Mucosa of descending colon (tissue), 3 donors: ENCODE results near the gene WDFY3. TPM values are rescaled to one million over a fixed set of nuclear protein-coding genes. Genes with fewer than 3 reads are reported as not detected.

Source experiments
- ATAC-seq: fragments of 200-7000 bp; cut with Tn5 transposase; one replicate; pipeline ENCODE4 v1.9.1; 2020; ENCODE audit warnings: mild to moderate bottlenecking, moderate library complexity
- DNase-seq, 3 donors: peaks; one replicate each; pipeline ENCODE4 v3.0.0-alpha.2; 2020
- H3K36me3 ChIP-seq: fragments of 200-600 bp; one replicate; pipeline ENCODE4 v1.8.0; 2021; ENCODE audit warnings: low read depth, mild to moderate bottlenecking
- H3K4me1 ChIP-seq: fragments of 200-600 bp; one replicate; pipeline ENCODE4 v1.8.0; 2021; ENCODE audit warnings: low read depth, mild to moderate bottlenecking
- H3K4me3 ChIP-seq: fragments of 200-600 bp; one replicate; pipeline ENCODE4 v1.8.0; 2021; ENCODE audit warnings: mild to moderate bottlenecking
- H3K9me3 ChIP-seq: fragments of 200-600 bp; one replicate; pipeline ENCODE4 v1.8.0; 2021; ENCODE audit warnings: mild to moderate bottlenecking
- CTCF ChIP-seq: fragments of 200-600 bp; IDR thresholded peaks from one replicate; pipeline ENCODE4 v1.8.0; 2022; ENCODE audit warnings: antibody characterized with exemption, mild to moderate bottlenecking
- intact Hi-C, 2 donors: fragments of 100-400 bp; cut with DNase I in 1 of 2; cut with micrococcal nuclease in 1 of 2; formaldehyde crosslinking; loops; one replicate each; pipeline versions ENCODE4 v1.11.0 to v1.11.1; 2022; cut with DNase I, micrococcal nuclease
- total RNA-seq, 3 donors: library from RNA; stranded (reverse); fragmentation: NEBNext Ultra II Directional in 2 of 3; extraction: Animal tissue kit (Norgen Biotek cat#: 25700) in 2 of 3; gene quantifications; one replicate each; pipeline versions ENCODE4 v1.2.1 to v1.2.4, GENCODE V29; 2021 to 2023
- donor health status: DM: no; HTN: no; CAD: no; lungs with moderate emphysema.
- donor health status: DM: no; HTN: no; CAD: no.
- donor health status: DM: no; HTN: yes; CAD: no.

The WDFY3 gene
- total RNA-seq, 3 donors from 2014 or later: 49.5 to 76.9 (median 55.5) TPM

- no peak for TF ChIP-seq CTCF
- no peaks in the 10 kb centered on the region for H3K4me1 ChIP-seq
Observed at GRCh38 chr4:84917086-84917821, 49.2 kb downstream of the WDFY3 start.

GRCh38 chr4:84916227-84916626, 50.3 kb downstream of the WDFY3 start:
- intact Hi-C loops: no loop called here
- no peak overlapping the region for H3K4me3 ChIP-seq
- ATAC-seq: no peak
- no peaks in the 10 kb centered on the region for H3K9me3 ChIP-seq
- no peak for DNase-seq
- H3K36me3 ChIP-seq: no peaks in the 10 kb centered on the region
- H3K4me1 ChIP-seq: no peaks in the 10 kb centered on the region
- TF ChIP-seq CTCF: no peak

More at GRCh38 chr4:84917086-84917821, 49.2 kb downstream of the WDFY3 start:
- no peak for ATAC-seq
- Histone ChIP-seq H3K9me3 (no peaks in the 10 kb centered on the region), H3K36me3 (no peaks in the 10 kb centered on the region), H3K4me3 (no peak overlapping the region)
- no peak for DNase-seq
- intact Hi-C loops: no loop called here

GRCh38 chr4:84915396-84915780, 51.1 kb downstream of the WDFY3 start:
- no peak overlapping the region for H3K4me3 ChIP-seq
- no peak for ATAC-seq
- no peak for TF ChIP-seq CTCF
- H3K4me1 ChIP-seq: no peaks in the 10 kb centered on the region
- H3K9me3 ChIP-seq: no peaks in the 10 kb centered on the region
- intact Hi-C loops: no loop called here
- DNase-seq: no peak
- H3K36me3 ChIP-seq: no peaks in the 10 kb centered on the region

GRCh38 chr4:84914686-84915395, 51.6 kb downstream of the WDFY3 start:
- intact Hi-C loops: no loop called here
- DNase-seq: no peak
- no peaks in the 10 kb centered on the region for H3K36me3 ChIP-seq
- no peaks in the 10 kb centered on the region for H3K9me3 ChIP-seq
- TF ChIP-seq CTCF: no peak
- no peaks in the 10 kb centered on the region for H3K4me1 ChIP-seq
- no peak overlapping the region for H3K4me3 ChIP-seq
- no peak for ATAC-seq

GRCh38 chr4:84913176-84913575, 53.3 kb downstream of the WDFY3 start:
- Histone ChIP-seq H3K9me3 (no peaks in the 10 kb centered on the region), H3K4me3 (no peak overlapping the region), H3K4me1 (no peaks in the 10 kb centered on the region), H3K36me3 (no peaks in the 10 kb centered on the region)
- intact Hi-C loops: no loop called here
- ATAC-seq (no peak), DNase-seq (no peak)
- no peak for TF ChIP-seq CTCF
